OCI-LY7 (cell line): ENCODE results near the gene ANKRD33B.

Experiments used
- CTCF ChIP-seq: fragments of 200-600 bp; sonication (generic); conservative IDR thresholded peaks from 2 replicates; pipeline ENCODE4 v1.5.1; 2014; ENCODE audit warnings: mild to moderate bottlenecking, antibody characterized with exemption, low read length, moderate library complexity, mixed read lengths
- EZH2phosphoT487 ChIP-seq: fragments of 200-600 bp; sonication (generic); IDR thresholded peaks from 2 replicates; pipeline ENCODE4 v1.6.1; 2018; ENCODE audit warnings: low read depth, borderline replicate concordance, mild to moderate bottlenecking, mixed run types, antibody characterized with exemption, low read length, moderate library complexity, mixed read lengths

DNA sequence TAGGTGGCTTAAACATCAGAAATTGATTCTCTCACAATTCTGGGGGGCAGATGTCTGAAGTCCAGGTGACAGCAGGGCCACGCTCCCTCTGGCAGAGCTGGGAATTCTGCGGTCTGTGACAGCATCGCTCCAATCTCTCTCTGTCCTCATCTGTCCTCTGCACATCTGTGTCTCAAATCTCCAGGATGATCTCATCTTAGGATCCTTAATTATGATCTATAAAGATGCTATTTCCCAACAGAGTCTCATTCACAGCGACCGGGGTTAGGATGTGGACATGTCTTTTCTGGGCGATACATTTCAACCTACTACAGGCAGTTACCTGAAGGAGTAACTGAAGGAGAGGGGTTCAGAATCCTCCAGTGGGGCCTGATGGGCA is 31.4 kb downstream of the ANKRD33B start:
- TF ChIP-seq CTCF (no peak), EZH2phosphoT487 (no peak)
